Neural progenitor cell (in vitro differentiated cells): ENCODE data around the gene FBRSL1. TPM values are rescaled to one million over a fixed set of nuclear protein-coding genes. Genes with fewer than 3 reads are reported as not detected.

Experiments used
- DNase-seq: peaks from one replicate; pipeline ENCODE4 v3.0.0-alpha.2; 2016; ENCODE audit warnings: low spot score
- H2AFZ ChIP-seq: fragments of 200-600 bp; sonication (generic); replicated peaks from 2 replicates; pipeline ENCODE4 v1.6.1; 2016; ENCODE audit warnings: antibody characterized with exemption
- H3F3A ChIP-seq: fragments of 200-600 bp; sonication (generic); 2 replicates; pipeline ENCODE4 v1.6.1; 2016; ENCODE audit warnings: antibody characterized with exemption, low read depth
- H3K27ac ChIP-seq: fragments of 200-600 bp; sonication (generic); 2 replicates; pipeline ENCODE4 v1.5.1; 2016; ENCODE audit warnings: mild to moderate bottlenecking
- H3K27me3 ChIP-seq: fragments of 200-600 bp; sonication (generic); 2 replicates; pipeline ENCODE4 v1.6.1; 2016; ENCODE audit warnings: mild to moderate bottlenecking, moderate library complexity
- H3K36me3 ChIP-seq: fragments of 200-600 bp; sonication (generic); 2 replicates; pipeline ENCODE4 v1.5.1; 2016
- H3K4me1 ChIP-seq: fragments of 200-600 bp; sonication (generic); 2 replicates; pipeline ENCODE4 v1.6.1; 2016; ENCODE audit warnings: mixed run types
- H3K4me2 ChIP-seq: fragments of 200-600 bp; sonication (generic); 2 replicates; pipeline ENCODE4 v1.6.1; 2016
- H3K4me3 ChIP-seq: fragments of 200-600 bp; sonication (generic); 2 replicates; pipeline ENCODE4 v1.5.1; 2016
- H3K79me2 ChIP-seq: fragments of 200-600 bp; sonication (generic); 2 replicates; pipeline ENCODE4 v1.6.1; 2016; ENCODE audit warnings: low read depth
- H3K9ac ChIP-seq: fragments of 200-600 bp; sonication (generic); 2 replicates; pipeline ENCODE4 v1.6.1; 2016
- H3K9me3 ChIP-seq: fragments of 200-600 bp; sonication (generic); 2 replicates; pipeline ENCODE4 v1.5.1; 2016; ENCODE audit warnings: low read depth
- H4K20me1 ChIP-seq: fragments of 200-600 bp; sonication (generic); 2 replicates; pipeline ENCODE4 v1.6.1; 2016; ENCODE audit warnings: low read depth
- H3K27ac Mint-ChIP-seq: 3 replicates; pipeline ENCODE4 v1.8.0; 2021; ENCODE audit warnings: mixed read lengths
- H3K27me3 Mint-ChIP-seq: 2 replicates; pipeline ENCODE4 v1.8.0; 2022; ENCODE audit warnings: low read depth, mild to moderate bottlenecking, inconsistent platforms, moderate library complexity, mixed read lengths; ENCODE audit not compliant: insufficient read depth
- H3K36me3 Mint-ChIP-seq: 3 replicates; pipeline ENCODE4 v1.8.0; 2021; ENCODE audit warnings: mixed read lengths
- H3K4me1 Mint-ChIP-seq: 3 replicates; pipeline ENCODE4 v1.8.0; 2021; ENCODE audit warnings: mixed read lengths
- H3K4me3 Mint-ChIP-seq: 3 replicates; pipeline ENCODE4 v1.8.0; 2021; ENCODE audit warnings: mild to moderate bottlenecking, moderate library complexity, mixed read lengths
- H3K9me3 Mint-ChIP-seq: 3 replicates; pipeline ENCODE4 v1.8.0; 2020; ENCODE audit warnings: mixed read lengths
- CTCF ChIP-seq: fragments of 200-600 bp; sonication (generic); IDR thresholded peaks from 2 replicates; pipeline ENCODE4 v1.5.1; 2017; ENCODE audit warnings: antibody characterized with exemption, mild to moderate bottlenecking
- EZH2 ChIP-seq: fragments of 200-600 bp; sonication (generic); IDR thresholded peaks from 2 replicates; pipeline ENCODE4 v1.6.1; 2017; ENCODE audit warnings: antibody characterized with exemption, mild to moderate bottlenecking, moderate library complexity
- EZH2phosphoT487 ChIP-seq: fragments of 200-600 bp; sonication (generic); IDR thresholded peaks from 2 replicates; pipeline ENCODE4 v1.6.1; 2017; ENCODE audit warnings: antibody characterized with exemption
- total RNA-seq: library from RNA; depleted of rRNA; stranded (reverse); fragments of >200 nt; gene quantifications from 2 replicates; pipeline ENCODE4 v1.2.3, GENCODE V29; 2015; ENCODE audit warnings: low replicate concordance

Gene FBRSL1
- total RNA-seq, 1 donor from 2014 or later, result 7.4 TPM

GRCh38 chr12:132481345-132481744 is 8.6 kb upstream of the FBRSL1 start:
- Mint-ChIP-seq H3K27me3 (peaks cover 19% of the 10 kb centered on the region), H3K4me1 (peaks cover 2% of the 10 kb centered on the region), H3K27ac (no peak overlapping the region), H3K36me3 (no peaks in the 10 kb centered on the region), H3K9me3 (no peaks in the 10 kb centered on the region), H3K4me3 (peak overlapping the region; percentile 64)
- Histone ChIP-seq H3K9me3 (no peaks in the 10 kb centered on the region), H3K4me2 (no peak overlapping the region), H3F3A (no peaks in the 10 kb centered on the region), H4K20me1 (no peaks in the 10 kb centered on the region), H3K27me3 (peaks cover 92% of the 10 kb centered on the region), H3K36me3 (no peaks in the 10 kb centered on the region), H3K4me3 (no peak overlapping the region), H3K4me1 (no peaks in the 10 kb centered on the region), H3K9ac (no peak overlapping the region), H2AFZ (no peak overlapping the region), H3K79me2 (no peaks in the 10 kb centered on the region), H3K27ac (no peak overlapping the region)
- no peak for DNase-seq
- TF ChIP-seq EZH2 (no peak), EZH2phosphoT487 (no peak), CTCF (no peak)

- TF ChIP-seq EZH2phosphoT487 (no peak), CTCF (no peak), EZH2 (no peak)
- no peaks in the 10 kb centered on the region for H3K4me1 ChIP-seq
- H3K9ac ChIP-seq, result no peak overlapping the region
- no peak for DNase-seq
- H3K36me3 Mint-ChIP-seq, result no peaks in the 10 kb centered on the region
- H3K79me2 ChIP-seq, result no peaks in the 10 kb centered on the region
- H3K27me3 ChIP-seq, result peaks cover 97% of the 10 kb centered on the region
- no peaks in the 10 kb centered on the region for H3K9me3 ChIP-seq
- H3K27me3 Mint-ChIP-seq, result peaks cover 20% of the 10 kb centered on the region
- peak overlapping the region; percentile 46 for H3K27ac Mint-ChIP-seq
- H4K20me1 ChIP-seq, result no peaks in the 10 kb centered on the region
- no peak overlapping the region for H3K27ac ChIP-seq
- H3K36me3 ChIP-seq, result no peaks in the 10 kb centered on the region
- H3K4me2 ChIP-seq, result no peak overlapping the region
- peaks cover 2% of the 10 kb centered on the region for H3K4me1 Mint-ChIP-seq
- no peaks in the 10 kb centered on the region for H3K9me3 Mint-ChIP-seq
- H3F3A ChIP-seq, result no peaks in the 10 kb centered on the region
- no peak overlapping the region for H2AFZ ChIP-seq
- H3K4me3 Mint-ChIP-seq, result peak overlapping the region; percentile 55
- no peak overlapping the region for H3K4me3 ChIP-seq
Observed at GRCh38 chr12:132481771-132482745, 7.9 kb upstream of the FBRSL1 start.

- peaks cover 2% of the 10 kb centered on the region for H3K4me1 Mint-ChIP-seq
Observed at GRCh38 chr12:132482771-132483170, 7.2 kb upstream of the FBRSL1 start.

More at GRCh38 chr12:132482771-132483170, 7.2 kb upstream of the FBRSL1 start:
- Mint-ChIP-seq H3K9me3 (no peaks in the 10 kb centered on the region), H3K36me3 (no peaks in the 10 kb centered on the region), H3K27ac (peak overlapping the region; percentile 46), H3K27me3 (peaks cover 27% of the 10 kb centered on the region), H3K4me3 (peak overlapping the region; percentile 55)
- H3K36me3 ChIP-seq, result no peaks in the 10 kb centered on the region
- H3F3A ChIP-seq, result no peaks in the 10 kb centered on the region
- no peaks in the 10 kb centered on the region for H3K79me2 ChIP-seq
- no peaks in the 10 kb centered on the region for H4K20me1 ChIP-seq
- H3K4me3 ChIP-seq, result no peak overlapping the region
- H3K4me1 ChIP-seq, result no peaks in the 10 kb centered on the region
- no peaks in the 10 kb centered on the region for H3K9me3 ChIP-seq
- H3K4me2 ChIP-seq, result no peak overlapping the region
- no peak overlapping the region for H3K9ac ChIP-seq
- no peak overlapping the region for H2AFZ ChIP-seq
- H3K27ac ChIP-seq, result no peak overlapping the region
- TF ChIP-seq CTCF (no peak), EZH2phosphoT487 (no peak)
- H3K27me3 ChIP-seq, result peaks cover 99% of the 10 kb centered on the region
- no peak for DNase-seq
